ENCODE results near the gene OASL. TPM values are rescaled to one million over a fixed set of nuclear protein-coding genes. Genes with fewer than 3 reads are reported as not detected.
"Not testable (repeated sequence)": the region's sequence is repeated elsewhere in the genome, so short reads cannot be mapped to it uniquely, and the experiment has no call there.

OASL gene
- total RNA-seq, 1 donor from 2014 or later = not detected

- Mint-ChIP-seq H3K36me3 (ENCODE audit: unreplicated experiment) (no peaks in the 10 kb centered on the region), H3K27ac (ENCODE audit: unreplicated experiment) (no peak overlapping the region), H3K4me1 (ENCODE audit: low read depth, unreplicated experiment) (no peaks in the 10 kb centered on the region), H3K4me3 (ENCODE audit: unreplicated experiment) (no peak overlapping the region), H3K9me3 (ENCODE audit: unreplicated experiment) (peaks cover 3% of the 10 kb centered on the region), H3K27me3 (ENCODE audit: unreplicated experiment) (no peaks in the 10 kb centered on the region)
- no peak for TF ChIP-seq CTCF (IDR thresholded peaks at IDR 0.05; ENCODE audit: partially characterized antibody, unreplicated experiment)
- DNase-seq = no peak
Observed at GRCh38 chr12:121085506-121086353, 46.7 kb upstream of the OASL start.

GRCh38 chr12:121085069-121085468 lies 46.0 kb upstream of the OASL start:
- Mint-ChIP-seq H3K4me1 (ENCODE audit: low read depth, unreplicated experiment) (no peaks in the 10 kb centered on the region), H3K36me3 (ENCODE audit: unreplicated experiment) (no peaks in the 10 kb centered on the region), H3K27me3 (ENCODE audit: unreplicated experiment) (no peaks in the 10 kb centered on the region), H3K27ac (ENCODE audit: unreplicated experiment) (no peak overlapping the region), H3K9me3 (ENCODE audit: unreplicated experiment) (peaks cover 3% of the 10 kb centered on the region), H3K4me3 (ENCODE audit: unreplicated experiment) (no peak overlapping the region)
- DNase-seq = no peak
- TF ChIP-seq CTCF (IDR thresholded peaks at IDR 0.05; ENCODE audit: partially characterized antibody, unreplicated experiment) = no peak

GRCh38 chr12:121084229-121084628 lies 45.2 kb upstream of the OASL start:
- Mint-ChIP-seq H3K27ac (ENCODE audit: unreplicated experiment) (no peak overlapping the region), H3K4me1 (ENCODE audit: low read depth, unreplicated experiment) (no peaks in the 10 kb centered on the region), H3K27me3 (ENCODE audit: unreplicated experiment) (no peaks in the 10 kb centered on the region), H3K9me3 (ENCODE audit: unreplicated experiment) (peaks cover 3% of the 10 kb centered on the region), H3K36me3 (ENCODE audit: unreplicated experiment) (no peaks in the 10 kb centered on the region), H3K4me3 (ENCODE audit: unreplicated experiment) (no peak overlapping the region)
- no peak for TF ChIP-seq CTCF (IDR thresholded peaks at IDR 0.05; ENCODE audit: partially characterized antibody, unreplicated experiment)
- DNase-seq = no peak

- Mint-ChIP-seq H3K9me3 (ENCODE audit: unreplicated experiment) (peaks cover 3% of the 10 kb centered on the region), H3K27me3 (ENCODE audit: unreplicated experiment) (no peaks in the 10 kb centered on the region), H3K4me1 (ENCODE audit: low read depth, unreplicated experiment) (no peaks in the 10 kb centered on the region), H3K36me3 (ENCODE audit: unreplicated experiment) (no peaks in the 10 kb centered on the region), H3K27ac (ENCODE audit: unreplicated experiment) (no peak overlapping the region), H3K4me3 (ENCODE audit: unreplicated experiment) (no peak overlapping the region)
- DNase-seq = no peak
- no peak for TF ChIP-seq CTCF (IDR thresholded peaks at IDR 0.05; ENCODE audit: partially characterized antibody, unreplicated experiment)
Observed at GRCh38 chr12:121080909-121081308, 41.9 kb upstream of the OASL start.

- no peak overlapping the region for H3K27ac Mint-ChIP-seq (ENCODE audit: unreplicated experiment)
- no peaks in the 10 kb centered on the region for H3K27me3 Mint-ChIP-seq (ENCODE audit: unreplicated experiment)
- H3K9me3 Mint-ChIP-seq (ENCODE audit: unreplicated experiment) = no peaks in the 10 kb centered on the region
- no peak for DNase-seq
- TF ChIP-seq CTCF (IDR thresholded peaks at IDR 0.05; ENCODE audit: partially characterized antibody, unreplicated experiment) = no peak
- H3K36me3 Mint-ChIP-seq (ENCODE audit: unreplicated experiment) = peaks cover 2% of the 10 kb centered on the region
- H3K4me3 Mint-ChIP-seq (ENCODE audit: unreplicated experiment) = no peak overlapping the region
- no peaks in the 10 kb centered on the region for H3K4me1 Mint-ChIP-seq (ENCODE audit: low read depth, unreplicated experiment)
Observed at GRCh38 chr12:121079736-121080272, 40.8 kb upstream of the OASL start.

- not testable (repeated sequence) for H3K4me1 Mint-ChIP-seq (ENCODE audit: low read depth, unreplicated experiment); H3K27me3 Mint-ChIP-seq (ENCODE audit: unreplicated experiment); H3K4me3 Mint-ChIP-seq (ENCODE audit: unreplicated experiment); H3K36me3 Mint-ChIP-seq (ENCODE audit: unreplicated experiment); DNase-seq; H3K27ac Mint-ChIP-seq (ENCODE audit: unreplicated experiment); H3K9me3 Mint-ChIP-seq (ENCODE audit: unreplicated experiment)
Observed at GRCh38 chr12:121077440-121077839, 38.4 kb upstream of the OASL start.

GRCh38 chr12:121075911-121076310 lies 36.9 kb upstream of the OASL start:
- H3K4me3 Mint-ChIP-seq (ENCODE audit: unreplicated experiment); H3K27ac Mint-ChIP-seq (ENCODE audit: unreplicated experiment); H3K27me3 Mint-ChIP-seq (ENCODE audit: unreplicated experiment); H3K9me3 Mint-ChIP-seq (ENCODE audit: unreplicated experiment); H3K36me3 Mint-ChIP-seq (ENCODE audit: unreplicated experiment); H3K4me1 Mint-ChIP-seq (ENCODE audit: low read depth, unreplicated experiment); DNase-seq: not testable (repeated sequence)
